Naive B cell (primary cell): ENCODE measurements around the gene SP140. TPM values are rescaled to one million over a fixed set of nuclear protein-coding genes. Genes with fewer than 3 reads are reported as not detected.

Experiments used
- ATAC-seq, 2 donors: fragments of 150-1000 bp; cut with Tn5 transposase; 2 replicates each; pipeline ENCODE4 v1.10.0; 2021; ENCODE audit warnings: low read depth in 2 of 2, mild to moderate bottlenecking in 2 of 2, moderate library complexity in 2 of 2
- DNase-seq: peaks from one replicate; pipeline ENCODE4 v3.0.0; 2022
- H3K27ac Mint-ChIP-seq, 6 donors: one replicate each; pipeline ENCODE4 v1.8.0; 2020 to 2022; ENCODE audit warnings: mild to moderate bottlenecking in 6 of 6, mixed read lengths in 6 of 6, moderate library complexity in 5 of 6, inconsistent platforms in 2 of 6
- H3K27me3 Mint-ChIP-seq, 3 donors: one replicate each; pipeline ENCODE4 v1.8.0; 2021 to 2022; ENCODE audit warnings: mixed read lengths in 3 of 3, mild to moderate bottlenecking in 1 of 3
- H3K36me3 Mint-ChIP-seq, 2 donors: one replicate each; pipeline ENCODE4 v1.8.0; 2020 to 2022; ENCODE audit warnings: mixed read lengths in 2 of 2, inconsistent platforms in 1 of 2, mild to moderate bottlenecking in 1 of 2
- H3K4me1 Mint-ChIP-seq, 3 donors: one replicate each; pipeline ENCODE4 v1.8.0; 2020 to 2022; ENCODE audit warnings: mixed read lengths in 3 of 3, inconsistent platforms in 1 of 3, mild to moderate bottlenecking in 1 of 3, moderate library complexity in 1 of 3
- H3K4me3 Mint-ChIP-seq, 8 donors: one replicate each; pipeline ENCODE4 v1.8.0; 2020 to 2022; ENCODE audit warnings: mild to moderate bottlenecking in 8 of 8, mixed read lengths in 8 of 8, moderate library complexity in 8 of 8, inconsistent platforms in 2 of 8
- H3K9me3 Mint-ChIP-seq, 7 donors: one replicate each; pipeline ENCODE4 v1.8.0; 2020 to 2022; ENCODE audit warnings: mixed read lengths in 7 of 7, mild to moderate bottlenecking in 5 of 7, inconsistent platforms in 2 of 7, moderate library complexity in 1 of 7
- polyA plus RNA-seq, 6 donors: library from polyadenylated mRNA; unstranded; fragments of 300-500 nt; fragmentation: Illumina TruSeq; gene quantifications; one replicate each; pipeline ENCODE4 v1.2.3, GENCODE V29; 2021; ENCODE audit warnings: low read depth in 6 of 6

Gene SP140
- polyA plus RNA-seq, 6 donors from 2014 or later, result 65.4 to 95.3 (median 76.7) TPM

DNA sequence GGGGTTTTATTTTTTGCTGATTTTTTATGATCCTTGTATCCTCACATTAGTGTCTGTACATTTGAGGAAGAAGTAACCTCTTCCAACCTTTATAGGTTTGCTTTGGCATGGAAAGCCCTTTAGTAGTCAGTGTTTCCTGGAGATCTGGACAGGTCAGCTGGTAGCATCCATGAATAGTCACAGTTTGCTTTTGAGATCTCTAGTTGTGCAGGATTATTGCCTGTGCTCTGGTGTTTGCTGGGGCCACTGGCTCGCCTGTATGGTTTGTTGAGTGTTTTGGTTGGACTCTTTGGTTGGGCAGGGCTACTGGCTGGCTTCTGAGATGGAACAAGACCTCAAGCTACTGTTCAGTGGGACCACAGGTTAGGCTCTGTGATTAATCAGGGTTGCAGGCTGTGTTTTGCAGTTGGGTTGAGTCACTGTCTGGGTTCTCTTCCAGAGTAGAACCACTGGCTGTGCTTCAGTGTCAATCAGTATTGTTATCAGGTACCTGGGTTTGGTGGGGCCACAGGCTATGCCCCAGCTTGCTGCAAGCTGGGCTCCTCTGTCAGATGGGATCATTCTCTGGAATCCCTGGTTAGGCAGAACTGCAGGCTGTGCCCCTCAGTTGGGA is 121.5 kb downstream of the SP140 start:
- H3K4me1 Mint-ChIP-seq, result peaks cover 59 to 74% (median 71%) of the 10 kb centered on the region in 3 donors
- H3K9me3 Mint-ChIP-seq, result peaks cover 9 to 45% (median 37%) of the 10 kb centered on the region in 7 donors
- no peaks in the 10 kb centered on the region for H3K27me3 Mint-ChIP-seq
- DNase-seq (no peak), ATAC-seq (no peak)
- peaks cover 48 to 51% of the 10 kb centered on the region in 2 donors for H3K36me3 Mint-ChIP-seq
- peak overlapping the region in 4 of 8 donors; percentile 26 to 66 (median 56) for H3K4me3 Mint-ChIP-seq
- peak overlapping the region in 4 of 6 donors; percentile 19 to 72 (median 55) for H3K27ac Mint-ChIP-seq

DNA sequence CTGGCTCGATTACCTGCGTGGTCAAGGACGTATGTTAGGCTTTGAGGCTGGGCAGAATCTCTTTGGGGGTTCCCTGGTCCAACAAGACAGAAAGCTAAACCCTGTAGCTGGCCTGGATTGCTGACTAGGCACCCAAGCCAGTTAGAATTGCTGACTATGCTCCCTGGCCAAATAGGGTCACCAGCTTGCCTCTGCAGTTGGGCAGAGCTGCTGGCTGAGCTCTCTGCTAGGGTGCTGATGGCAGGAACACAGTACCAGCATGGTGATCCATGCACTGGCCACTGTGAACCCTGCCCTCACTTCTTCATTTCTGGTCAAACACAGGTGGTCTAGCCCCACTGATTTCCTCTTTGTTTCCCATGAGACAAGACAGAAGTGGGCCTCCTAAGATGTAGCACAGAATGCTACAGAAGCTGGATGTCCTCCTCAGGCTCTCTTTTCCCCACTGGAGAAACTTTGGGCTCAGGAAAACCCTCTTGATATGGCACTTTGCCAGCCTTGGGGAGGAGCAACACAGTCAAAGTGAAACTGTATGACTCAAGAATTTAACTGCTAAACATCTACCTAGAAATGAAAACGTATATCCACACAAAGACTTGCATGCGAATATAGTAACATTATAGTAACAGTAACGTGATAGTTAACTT is 122.2 kb downstream of the SP140 start:
- Mint-ChIP-seq H3K4me3 (peak overlapping the region in 6 of 8 donors; percentile 41 to 69 (median 62)), H3K9me3 (peaks cover 9 to 39% (median 35%) of the 10 kb centered on the region in 7 donors)
- peak; percentile 43 to 49 for ATAC-seq

DNA sequence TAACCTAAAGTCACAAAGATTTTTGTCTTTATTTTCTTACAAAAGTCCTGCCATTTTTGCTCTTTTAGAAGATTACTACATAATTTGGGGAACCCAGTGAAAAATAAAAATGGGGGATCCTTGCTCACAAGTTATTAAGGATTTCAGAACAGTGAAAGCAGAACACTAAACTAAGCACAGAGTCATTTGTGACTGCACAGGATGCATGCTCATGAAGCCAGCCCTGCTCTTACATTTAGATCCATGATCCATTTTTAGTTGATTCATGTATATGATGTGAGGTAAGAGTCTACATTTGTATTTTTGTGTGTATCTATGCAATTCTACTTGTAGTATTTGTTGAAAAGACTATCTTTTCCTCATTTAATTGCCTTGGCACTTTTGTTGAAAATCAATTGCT is 123.3 kb downstream of the SP140 start:
- Mint-ChIP-seq H3K27me3 (no peaks in the 10 kb centered on the region), H3K4me3 (peak overlapping the region in 1 of 8 donors; percentile 20), H3K36me3 (peaks cover 34 to 37% of the 10 kb centered on the region in 2 donors), H3K9me3 (peaks cover 6 to 33% (median 29%) of the 10 kb centered on the region in 7 donors), H3K27ac (peak overlapping the region in 3 of 6 donors; percentile 3 to 78 (median 24)), H3K4me1 (peaks cover 45 to 64% (median 61%) of the 10 kb centered on the region in 3 donors)
- DNase-seq (no peak), ATAC-seq (no peak)

More for the DNA sequence above, 122.2 kb downstream of the SP140 start:
- Mint-ChIP-seq H3K4me1 (peaks cover 53 to 73% (median 69%) of the 10 kb centered on the region in 3 donors), H3K27me3 (no peaks in the 10 kb centered on the region), H3K36me3 (peaks cover 44 to 46% of the 10 kb centered on the region in 2 donors), H3K27ac (peak overlapping the region in 5 of 6 donors; percentile 61 to 87 (median 78))
- no peak for DNase-seq

DNA sequence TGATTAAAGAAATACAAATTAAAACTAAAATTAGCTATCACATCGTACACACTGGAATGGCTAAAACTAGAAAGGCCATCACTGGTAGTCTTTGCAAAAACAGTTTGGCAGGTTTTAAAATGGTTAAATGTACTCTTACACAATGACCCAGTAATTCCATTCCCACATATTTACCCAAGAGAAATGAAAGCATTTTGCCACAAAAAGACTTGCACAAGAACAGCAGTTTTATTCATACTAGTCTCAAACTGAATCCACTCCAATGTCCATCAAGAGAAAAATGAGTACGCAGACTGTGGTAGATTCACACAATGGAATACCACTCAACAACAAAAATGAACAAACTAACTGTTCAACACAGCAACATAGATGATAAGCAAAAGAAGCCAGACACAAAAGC is 130.5 kb downstream of the SP140 start:
- Mint-ChIP-seq H3K4me1 (peaks cover 11 to 21% (median 19%) of the 10 kb centered on the region in 3 donors), H3K36me3 (peaks cover 11 to 24% of the 10 kb centered on the region in 2 donors), H3K9me3 (no peaks in the 10 kb centered on the region), H3K4me3 (no peak overlapping the region), H3K27ac (peak overlapping the region in 1 of 6 donors; percentile 48), H3K27me3 (no peaks in the 10 kb centered on the region)
- ATAC-seq, result no peak
- DNase-seq, result no peak

DNA sequence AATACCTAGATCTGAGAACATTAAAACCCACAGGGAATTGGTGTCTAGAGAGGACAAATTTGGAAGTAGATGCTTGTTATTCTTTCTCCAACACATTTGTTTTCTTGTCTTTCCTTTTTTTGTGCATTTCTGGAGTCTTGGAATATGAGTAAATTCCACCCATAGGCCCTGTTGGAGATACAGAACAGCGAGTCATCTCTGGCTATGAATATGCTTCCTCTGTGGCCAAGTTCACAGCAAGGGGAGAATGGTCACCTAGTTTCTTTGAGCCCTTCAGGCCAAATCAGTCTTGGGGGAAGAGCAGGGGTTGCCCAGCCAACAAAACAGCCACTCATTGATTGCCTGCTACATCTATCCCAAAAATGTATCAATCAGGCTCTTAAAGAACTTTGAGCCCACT is 132.8 kb downstream of the SP140 start:
- peaks cover 25 to 31% of the 10 kb centered on the region in 2 donors for H3K36me3 Mint-ChIP-seq
- H3K27ac Mint-ChIP-seq, result peak overlapping the region in 3 of 6 donors; percentile 24 to 80 (median 58)
- H3K4me3 Mint-ChIP-seq, result no peak overlapping the region
- DNase-seq, result no peak
- H3K4me1 Mint-ChIP-seq, result peaks cover 32 to 41% (median 40%) of the 10 kb centered on the region in 3 donors
- ATAC-seq, result no peak
- no peaks in the 10 kb centered on the region for H3K27me3 Mint-ChIP-seq
- H3K9me3 Mint-ChIP-seq, result peaks cover 0 to 7% (median 0%) of the 10 kb centered on the region in 7 donors

DNA sequence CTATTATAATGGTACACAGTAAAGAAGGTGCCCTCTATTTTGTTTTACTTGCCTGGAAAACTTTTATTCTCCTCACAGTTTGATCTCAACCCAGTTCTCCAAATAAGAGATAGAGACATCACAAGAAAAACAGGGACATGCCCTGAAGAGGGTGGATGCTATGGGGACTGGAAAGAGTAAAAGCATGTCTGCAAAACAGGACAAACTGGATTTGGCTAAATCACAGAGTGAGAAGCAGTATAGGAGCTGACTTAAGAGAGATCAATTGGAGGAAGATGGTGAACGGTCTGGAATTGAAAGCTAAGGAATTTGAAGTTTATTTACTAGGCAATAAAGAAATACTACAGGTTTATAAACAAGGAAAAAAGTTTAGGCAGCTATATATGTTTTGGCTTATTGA is 134.5 kb downstream of the SP140 start:
- Mint-ChIP-seq H3K27me3 (no peaks in the 10 kb centered on the region), H3K27ac (peak overlapping the region in 5 of 6 donors; percentile 7 to 82 (median 21)), H3K4me1 (peaks cover 33 to 51% (median 46%) of the 10 kb centered on the region in 3 donors), H3K4me3 (no peak overlapping the region), H3K9me3 (peaks cover 0 to 10% (median 0%) of the 10 kb centered on the region in 7 donors), H3K36me3 (peaks cover 34 to 48% of the 10 kb centered on the region in 2 donors)
- ATAC-seq (no peak), DNase-seq (no peak)

DNA sequence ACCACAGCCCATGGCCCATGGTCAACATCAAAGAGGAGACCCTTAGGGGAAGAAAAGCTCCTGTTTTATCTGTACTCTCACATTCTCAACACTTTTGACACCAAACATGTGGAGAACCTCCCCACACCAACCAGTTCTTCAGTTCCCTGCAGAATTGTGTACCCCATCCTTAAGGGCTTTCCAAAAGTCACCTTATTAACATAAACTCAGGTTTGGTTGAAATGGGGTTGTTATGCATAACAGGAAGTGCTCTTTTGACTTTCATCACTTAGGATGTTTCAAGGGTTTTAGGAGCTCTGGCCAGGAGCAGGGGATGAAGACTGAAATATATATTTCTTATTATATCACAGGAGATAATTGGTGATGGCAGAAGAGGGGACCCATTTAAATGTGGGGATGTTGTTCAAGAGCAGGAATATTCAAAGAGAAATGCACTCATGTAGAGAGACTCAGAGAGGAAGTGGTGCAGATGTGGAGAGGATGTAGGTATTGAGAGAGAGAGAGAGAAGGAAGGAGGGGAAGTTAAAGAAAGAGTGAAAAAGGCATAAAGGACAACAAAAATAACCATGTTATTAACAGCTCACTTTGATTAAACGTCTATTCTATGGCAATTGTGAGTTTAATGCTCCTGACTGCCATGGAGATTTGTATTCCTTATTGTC is 136.6 kb downstream of the SP140 start:
- Mint-ChIP-seq H3K4me1 (peaks cover 36 to 59% (median 51%) of the 10 kb centered on the region in 3 donors), H3K9me3 (peaks cover 0 to 10% (median 0%) of the 10 kb centered on the region in 7 donors), H3K27ac (peak overlapping the region; percentile 21 to 86 (median 67)), H3K4me3 (peak overlapping the region; percentile 0 to 75 (median 56)), H3K27me3 (no peaks in the 10 kb centered on the region), H3K36me3 (peaks cover 49 to 51% of the 10 kb centered on the region in 2 donors)
- DNase-seq (peak; percentile 25), ATAC-seq (peak; percentile 86 to 87)

Other genes starting within 250 kb of the SP140 start
- gene SLC16A14, start 156.8 kb upstream of the SP140 start, polyA plus RNA-seq, result under 1 TPM in 4 of 6 donors, not detected in 2; 0.25 to 0.44 (median 0.27) TPM
- 100 to 1,000 TPM; 136 to 237 (median 203) TPM for gene SP110, start 5.8 kb upstream of the SP140 start, polyA plus RNA-seq
- gene SP140L, start 101.5 kb downstream of the SP140 start, polyA plus RNA-seq, result 10 to 100 TPM; 48.5 to 82.4 (median 54.0) TPM
- 100 to 1,000 TPM; 188 to 428 (median 231) TPM for gene SP100, start 190.5 kb downstream of the SP140 start, polyA plus RNA-seq